PFSK-1 (cell line): Measurements from ENCODE around the gene RAD51D.

Experiments used
- FOXP2 ChIP-seq: optimal IDR thresholded peaks from 2 replicates; pipeline ENCODE3; 2011; ENCODE audit warnings: borderline replicate concordance, control low read depth, inconsistent platforms; ENCODE audit not compliant: insufficient read depth; ENCODE audit errors: extremely low read length, extremely low read depth
- POLR2AphosphoS5 ChIP-seq: IDR thresholded peaks from 2 replicates; pipeline ENCODE4 v1.6.1; 2012; ENCODE audit warnings: low read depth, mild to moderate bottlenecking, control low read depth, low read length, moderate library complexity
- REST ChIP-seq, 2 experiments: IDR thresholded peaks; 2 replicates each; pipeline versions ENCODE4 v1.6.1 to v1.8.0; 2011 to 2012; ENCODE audit warnings: low read depth in 2 of 2, low read length in 2 of 2, control low read depth in 1 of 2, inconsistent platforms in 1 of 2, mild to moderate bottlenecking in 1 of 2, moderate library complexity in 1 of 2; ENCODE audit not compliant: insufficient read depth in 1 of 2
- SIN3A ChIP-seq: IDR thresholded peaks from 2 replicates; pipeline ENCODE4 v1.6.1; 2012; ENCODE audit warnings: mild to moderate bottlenecking, low read length, moderate library complexity, borderline replicate concordance; ENCODE audit not compliant: insufficient read depth
- TAF1 ChIP-seq: IDR thresholded peaks from 2 replicates; pipeline ENCODE4 v1.6.1; 2012; ENCODE audit warnings: low read length, control low read depth, borderline replicate concordance; ENCODE audit not compliant: insufficient read depth

- TF ChIP-seq SIN3A (no peak), POLR2AphosphoS5 (no peak), REST (IDR thresholded peaks at IDR 0.05; ENCODE audit: insufficient read depth in 1 of 2, low read depth in 2 of 2, low read length in 2 of 2) (no peak), TAF1 (no peak), FOXP2 (no peak)
Observed at GRCh38 chr17:35080536-35080935, 39.1 kb downstream of the RAD51D start.
